ENCODE measurements around the gene THRA.

DNA sequence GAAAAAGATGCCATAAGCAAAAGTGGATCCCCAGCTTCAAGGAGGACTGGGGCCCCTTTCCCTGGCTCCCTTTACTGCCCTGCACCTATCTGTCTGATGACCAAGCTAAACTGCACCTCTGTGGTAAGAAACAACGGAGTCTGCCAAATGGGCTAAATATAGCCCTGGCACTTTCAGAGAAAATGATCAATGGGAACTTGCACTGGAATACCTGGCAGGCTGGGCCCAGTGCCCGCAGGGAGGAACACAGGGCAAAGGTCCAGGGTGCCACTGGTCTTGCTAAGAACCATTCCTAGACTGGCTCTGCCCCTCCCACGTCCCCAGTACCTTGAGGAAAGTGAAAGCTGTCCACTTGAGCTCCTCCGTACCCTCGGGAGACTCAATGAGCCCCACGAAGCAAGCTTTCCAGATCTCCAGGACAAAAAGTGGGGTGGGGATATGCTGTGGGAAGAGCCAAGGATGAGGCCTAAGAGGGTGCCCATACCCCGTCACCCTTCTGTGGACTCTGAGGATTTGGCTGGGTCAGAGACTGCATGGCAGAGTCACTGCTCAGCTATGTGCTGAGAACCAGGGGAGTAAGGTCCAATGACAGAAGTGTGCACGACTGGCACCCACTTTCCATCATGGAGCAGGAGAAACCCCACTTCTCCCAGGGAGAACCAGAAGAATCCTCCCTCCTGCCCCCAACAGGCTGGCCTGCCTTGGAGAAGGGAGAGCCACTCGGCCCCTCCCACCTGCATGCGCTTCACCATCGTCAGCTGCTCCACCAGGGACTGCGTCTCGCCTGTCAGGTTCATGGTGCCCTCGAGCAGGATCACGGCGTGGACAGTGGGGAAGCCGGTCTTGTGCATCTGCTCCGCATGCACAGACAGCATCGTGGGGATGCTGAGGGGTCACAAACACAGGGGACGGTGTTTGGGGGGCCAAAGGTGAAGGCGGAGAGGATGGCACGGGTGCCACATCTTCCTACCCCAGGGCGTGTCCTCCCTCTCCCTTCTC is 30.1 kb upstream of the THRA start:
- TF ChIP-seq NFIC (IDR thresholded peaks at IDR 0.05; ENCODE audit: borderline replicate concordance): no peak
- TF ChIP-seq, protein P1, sequence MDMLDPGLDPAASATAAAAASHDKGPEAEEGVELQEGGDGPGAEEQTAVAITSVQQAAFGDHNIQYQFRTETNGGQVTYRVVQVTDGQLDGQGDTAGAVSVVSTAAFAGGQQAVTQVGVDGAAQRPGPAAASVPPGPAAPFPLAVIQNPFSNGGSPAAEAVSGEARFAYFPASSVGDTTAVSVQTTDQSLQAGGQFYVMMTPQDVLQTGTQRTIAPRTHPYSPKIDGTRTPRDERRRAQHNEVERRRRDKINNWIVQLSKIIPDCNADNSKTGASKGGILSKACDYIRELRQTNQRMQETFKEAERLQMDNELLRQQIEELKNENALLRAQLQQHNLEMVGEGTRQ (IDR thresholded peaks at IDR 0.05; ENCODE audit: borderline replicate concordance, low read depth, low read length): no peak
- TF ChIP-seq, protein P2, sequence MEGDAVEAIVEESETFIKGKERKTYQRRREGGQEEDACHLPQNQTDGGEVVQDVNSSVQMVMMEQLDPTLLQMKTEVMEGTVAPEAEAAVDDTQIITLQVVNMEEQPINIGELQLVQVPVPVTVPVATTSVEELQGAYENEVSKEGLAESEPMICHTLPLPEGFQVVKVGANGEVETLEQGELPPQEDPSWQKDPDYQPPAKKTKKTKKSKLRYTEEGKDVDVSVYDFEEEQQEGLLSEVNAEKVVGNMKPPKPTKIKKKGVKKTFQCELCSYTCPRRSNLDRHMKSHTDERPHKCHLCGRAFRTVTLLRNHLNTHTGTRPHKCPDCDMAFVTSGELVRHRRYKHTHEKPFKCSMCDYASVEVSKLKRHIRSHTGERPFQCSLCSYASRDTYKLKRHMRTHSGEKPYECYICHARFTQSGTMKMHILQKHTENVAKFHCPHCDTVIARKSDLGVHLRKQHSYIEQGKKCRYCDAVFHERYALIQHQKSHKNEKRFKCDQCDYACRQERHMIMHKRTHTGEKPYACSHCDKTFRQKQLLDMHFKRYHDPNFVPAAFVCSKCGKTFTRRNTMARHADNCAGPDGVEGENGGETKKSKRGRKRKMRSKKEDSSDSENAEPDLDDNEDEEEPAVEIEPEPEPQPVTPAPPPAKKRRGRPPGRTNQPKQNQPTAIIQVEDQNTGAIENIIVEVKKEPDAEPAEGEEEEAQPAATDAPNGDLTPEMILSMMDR (IDR thresholded peaks at IDR 0.05): no peak

All from SK-N-SH (cell line).